Endothelial cell (in vitro differentiated cells): Measurements from ENCODE around the gene ROR2. TPM values are rescaled to one million over a fixed set of nuclear protein-coding genes. Genes with fewer than 3 reads are reported as not detected.
A peak's percentile ranks its signal among the peaks of the same experiment; 100 is the strongest.

ENCODE experiments used
- DNase-seq: peaks from one replicate; pipeline ENCODE4 v3.0.0; 2021; ENCODE audit warnings: low spot score
- H3K27ac Mint-ChIP-seq: one replicate; pipeline ENCODE4 v1.8.0; 2021; ENCODE audit warnings: mixed read lengths, inconsistent platforms; ENCODE audit not compliant: unreplicated experiment
- H3K27me3 Mint-ChIP-seq: one replicate; pipeline ENCODE4 v1.8.0; 2021; ENCODE audit warnings: mild to moderate bottlenecking, moderate library complexity, mixed read lengths, inconsistent platforms; ENCODE audit not compliant: unreplicated experiment
- H3K36me3 Mint-ChIP-seq: one replicate; pipeline ENCODE4 v1.8.0; 2021; ENCODE audit warnings: mild to moderate bottlenecking, low read depth, mixed read lengths, inconsistent platforms; ENCODE audit not compliant: unreplicated experiment
- H3K4me1 Mint-ChIP-seq: one replicate; pipeline ENCODE4 v1.8.0; 2021; ENCODE audit warnings: mild to moderate bottlenecking, mixed read lengths, inconsistent platforms; ENCODE audit not compliant: unreplicated experiment
- H3K4me3 Mint-ChIP-seq: one replicate; pipeline ENCODE4 v1.8.0; 2021; ENCODE audit warnings: mild to moderate bottlenecking, mixed read lengths, inconsistent platforms; ENCODE audit not compliant: unreplicated experiment
- H3K9me3 Mint-ChIP-seq: one replicate; pipeline ENCODE4 v1.8.0; 2021; ENCODE audit warnings: mixed read lengths, inconsistent platforms; ENCODE audit not compliant: unreplicated experiment
- long read RNA-seq: library from polyadenylated mRNA; unstranded; transcript quantifications from one replicate; pipeline ENCODE4 v2.0.0, GENCODE V29; 2020; ENCODE audit not compliant: unreplicated experiment
- total RNA-seq: library from RNA; stranded (reverse); fragmentation: NEBNext Ultra II Directional; extraction: Animal tissue kit (Norgen Biotek cat#: 25700); gene quantifications from one replicate; pipeline ENCODE4 v1.2.1, GENCODE V29; 2021; ENCODE audit not compliant: unreplicated experiment
- TF ChIP-seq, protein P1 (sequence below): fragments of 200-600 bp; sonication (generic); IDR thresholded peaks from one replicate; pipeline ENCODE4 v1.5.0; 2021; ENCODE audit warnings: antibody characterized with exemption; ENCODE audit not compliant: unreplicated experiment

The ROR2 gene
- 3.5 TPM for total RNA-seq
- long read RNA-seq = 0 reads

DNA sequence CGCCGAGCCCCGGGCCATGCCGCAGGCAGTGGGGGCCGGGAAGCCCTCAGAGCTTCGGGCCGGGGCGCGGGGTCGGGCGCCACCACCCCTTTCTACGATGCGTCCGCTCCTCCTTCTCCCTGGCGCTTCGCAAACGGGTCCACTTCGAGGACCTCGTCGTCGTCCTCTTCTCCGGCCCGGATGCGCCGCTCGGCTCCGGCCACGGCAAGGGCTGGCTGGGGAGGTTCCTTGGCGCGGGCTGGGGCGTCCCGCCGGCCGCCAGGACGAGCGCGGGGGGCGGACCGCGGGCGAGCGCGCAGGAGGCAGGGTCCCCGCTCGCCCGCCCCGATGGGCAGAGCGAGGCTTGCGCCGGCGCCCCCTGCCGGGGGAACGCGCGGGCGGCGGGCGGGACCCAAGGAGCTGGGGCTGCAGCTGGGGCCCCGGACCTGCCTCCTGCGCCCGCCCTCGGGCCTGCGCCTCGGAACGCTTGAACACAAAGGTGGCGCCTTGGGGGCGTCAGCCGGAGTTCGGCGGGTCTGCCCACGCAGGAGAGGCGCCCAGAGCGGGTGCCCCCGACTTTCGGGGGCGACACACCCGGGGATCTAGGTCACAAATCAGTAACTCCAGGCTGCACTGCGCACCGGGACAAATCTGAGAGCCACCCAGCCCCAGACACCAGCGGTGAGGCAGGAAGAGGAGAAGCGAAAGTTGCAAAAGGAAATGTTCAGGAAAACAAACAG, at the start of gene ROR2:
TSS of gene ROR2 (minus strand) at position 283 of the 719 bp plus-strand sequence.
- no peaks in the 10 kb centered on the region for H3K9me3 Mint-ChIP-seq
- peaks cover 13% of the 10 kb centered on the region for H3K27me3 Mint-ChIP-seq
- peak; percentile 91 for DNase-seq
- peak within 1 kb of the TSS; percentile 80 for H3K4me3 Mint-ChIP-seq
- H3K27ac Mint-ChIP-seq = no peak within 1 kb of the TSS
- TF ChIP-seq, protein P1, sequence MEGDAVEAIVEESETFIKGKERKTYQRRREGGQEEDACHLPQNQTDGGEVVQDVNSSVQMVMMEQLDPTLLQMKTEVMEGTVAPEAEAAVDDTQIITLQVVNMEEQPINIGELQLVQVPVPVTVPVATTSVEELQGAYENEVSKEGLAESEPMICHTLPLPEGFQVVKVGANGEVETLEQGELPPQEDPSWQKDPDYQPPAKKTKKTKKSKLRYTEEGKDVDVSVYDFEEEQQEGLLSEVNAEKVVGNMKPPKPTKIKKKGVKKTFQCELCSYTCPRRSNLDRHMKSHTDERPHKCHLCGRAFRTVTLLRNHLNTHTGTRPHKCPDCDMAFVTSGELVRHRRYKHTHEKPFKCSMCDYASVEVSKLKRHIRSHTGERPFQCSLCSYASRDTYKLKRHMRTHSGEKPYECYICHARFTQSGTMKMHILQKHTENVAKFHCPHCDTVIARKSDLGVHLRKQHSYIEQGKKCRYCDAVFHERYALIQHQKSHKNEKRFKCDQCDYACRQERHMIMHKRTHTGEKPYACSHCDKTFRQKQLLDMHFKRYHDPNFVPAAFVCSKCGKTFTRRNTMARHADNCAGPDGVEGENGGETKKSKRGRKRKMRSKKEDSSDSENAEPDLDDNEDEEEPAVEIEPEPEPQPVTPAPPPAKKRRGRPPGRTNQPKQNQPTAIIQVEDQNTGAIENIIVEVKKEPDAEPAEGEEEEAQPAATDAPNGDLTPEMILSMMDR = peak; percentile 81
- peaks cover 14% of the 10 kb centered on the region for H3K4me1 Mint-ChIP-seq
- no peaks in the 10 kb centered on the region for H3K36me3 Mint-ChIP-seq

- Mint-ChIP-seq H3K27ac (no peak overlapping the region), H3K4me1 (no peaks in the 10 kb centered on the region), H3K36me3 (no peaks in the 10 kb centered on the region), H3K27me3 (no peaks in the 10 kb centered on the region), H3K4me3 (no peak overlapping the region), H3K9me3 (no peaks in the 10 kb centered on the region)
- DNase-seq = no peak
- TF ChIP-seq, protein P1 = no peak
Measured at GRCh38 chr9:91995000-91995655, 45.1 kb upstream of the ROR2 start.

DNA sequence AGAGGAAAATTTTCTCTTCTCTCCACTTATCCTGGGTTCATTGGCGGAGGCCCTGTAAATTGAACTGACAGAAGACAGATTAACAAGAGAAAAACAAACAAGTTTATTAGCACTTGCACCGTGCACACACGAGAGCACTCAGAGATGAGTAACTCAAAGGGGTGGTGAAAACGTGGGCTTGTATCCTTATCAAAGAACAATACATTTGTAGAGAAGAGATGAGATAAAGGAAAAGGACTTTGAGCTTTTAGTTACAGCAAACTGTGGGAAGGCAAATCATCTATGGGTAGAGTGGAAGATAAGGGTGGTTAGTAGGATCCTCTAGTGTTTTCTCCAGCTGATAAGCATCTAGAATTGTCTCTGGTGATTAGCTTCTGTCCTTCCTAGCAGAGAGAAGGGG, 44.4 kb upstream of the ROR2 start:
- H3K27ac Mint-ChIP-seq = no peak overlapping the region
- no peaks in the 10 kb centered on the region for H3K9me3 Mint-ChIP-seq
- no peaks in the 10 kb centered on the region for H3K36me3 Mint-ChIP-seq
- no peaks in the 10 kb centered on the region for H3K27me3 Mint-ChIP-seq
- DNase-seq = no peak
- no peaks in the 10 kb centered on the region for H3K4me1 Mint-ChIP-seq
- TF ChIP-seq, protein P1 = no peak
- no peak overlapping the region for H3K4me3 Mint-ChIP-seq

DNA sequence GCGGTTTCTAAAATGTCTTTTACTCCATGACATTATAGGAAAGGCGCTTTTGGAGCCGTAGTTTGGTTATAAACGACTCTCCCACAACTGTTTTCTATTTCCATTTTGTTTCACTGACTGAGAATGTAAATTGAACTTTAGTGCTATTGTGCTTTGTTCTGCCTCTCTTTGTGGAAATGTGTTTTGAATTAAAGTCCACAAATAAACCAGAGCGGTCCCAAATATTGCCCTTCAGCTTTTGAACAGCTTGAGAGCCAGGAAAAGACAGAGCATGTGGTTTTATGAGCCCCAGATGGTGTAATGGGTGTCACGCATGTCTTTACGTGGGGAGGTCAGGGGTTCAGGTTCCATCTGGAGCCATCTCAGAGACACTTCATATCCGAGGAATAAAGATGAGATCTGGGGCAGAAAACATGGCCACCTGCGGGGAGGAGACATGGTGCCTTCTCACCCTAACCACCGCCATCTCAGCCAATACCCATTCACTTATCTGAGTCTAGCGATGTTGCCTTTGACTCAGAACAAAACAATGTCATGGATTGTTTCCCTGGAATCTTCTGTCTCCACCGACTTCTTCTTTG, 42.5 kb upstream of the ROR2 start:
- Mint-ChIP-seq H3K9me3 (no peaks in the 10 kb centered on the region), H3K27ac (no peak overlapping the region), H3K27me3 (no peaks in the 10 kb centered on the region), H3K36me3 (no peaks in the 10 kb centered on the region), H3K4me3 (no peak overlapping the region), H3K4me1 (no peaks in the 10 kb centered on the region)
- DNase-seq = no peak
- TF ChIP-seq, protein P1 = no peak
